ENCODE measurements around the gene PDE1A.

GRCh38 chr2:182265718-182266117 lies 161.1 kb downstream of the PDE1A start:
- no peak for TF ChIP-seq CTCF (conservative IDR thresholded peaks at IDR 0.05; ENCODE audit: low read depth, low read length)
- TF ChIP-seq EZH2 (IDR thresholded peaks at IDR 0.05; ENCODE audit: borderline replicate concordance, low read depth, low read length, poor library complexity, severe bottlenecking): no peak
